ENCODE results near the gene EML4. TPM values are rescaled to one million over a fixed set of nuclear protein-coding genes. Genes with fewer than 3 reads are reported as not detected.
A peak's percentile ranks its signal among the peaks of the same experiment; 100 is the strongest.
"Not testable (repeated sequence)": the region's sequence is repeated elsewhere in the genome, so short reads cannot be mapped to it uniquely, and the experiment has no call there.

EML4 gene
- total RNA-seq, 2 experiments from 2014 or later: 88.0 to 89.7 TPM

- H3K4me3 Mint-ChIP-seq: no peak overlapping the region
- peaks cover 7% of the 10 kb centered on the region for H3K4me1 Mint-ChIP-seq (ENCODE audit: low read depth)
- ChIA-PET POLR2A (interaction anchor here (0.7 kb wide), 1 partner anchor 22 kb away, joined by 3 read pairs; no protein-coding TSS in a partner anchor), CTCF (interaction anchor here (0.8 to 1.4 kb wide), 2 partner anchors 29 to 68 kb away, joined by 3 to 6 read pairs; no protein-coding TSS in a partner anchor)
- H3K36me3 Mint-ChIP-seq (ENCODE audit: low read depth): no peaks in the 10 kb centered on the region
- no peak for ATAC-seq
- no peak for DNase-seq
- H3K27ac Mint-ChIP-seq: no peak overlapping the region
- no peaks in the 10 kb centered on the region for H3K9me3 Mint-ChIP-seq (ENCODE audit: insufficient read depth)
- H3K27me3 Mint-ChIP-seq (ENCODE audit: low read depth): peaks cover 15% of the 10 kb centered on the region
Measured at GRCh38 chr2:42164046-42164445, 5.1 kb upstream of the EML4 start.

GRCh38 chr2:42164971-42165370 lies 4.2 kb upstream of the EML4 start:
- H3K36me3 Mint-ChIP-seq (ENCODE audit: low read depth): no peaks in the 10 kb centered on the region
- peaks cover 11% of the 10 kb centered on the region for H3K27me3 Mint-ChIP-seq (ENCODE audit: low read depth)
- peaks cover 7% of the 10 kb centered on the region for H3K4me1 Mint-ChIP-seq (ENCODE audit: low read depth)
- CTCF ChIA-PET: interaction anchor here (1.0 to 1.9 kb wide), 2 partner anchors 30 to 69 kb away, joined by 3 to 6 read pairs; no protein-coding TSS in a partner anchor
- no peak for ATAC-seq
- H3K27ac Mint-ChIP-seq: no peak overlapping the region
- POLR2A ChIA-PET: no interaction called here
- no peaks in the 10 kb centered on the region for H3K9me3 Mint-ChIP-seq (ENCODE audit: insufficient read depth)
- DNase-seq: no peak
- no peak overlapping the region for H3K4me3 Mint-ChIP-seq

- ChIA-PET POLR2A (interaction anchor here (0.6 to 1.1 kb wide), 2 partner anchors 32 to 62 kb away, joined by 3 to 5 read pairs; no protein-coding TSS in a partner anchor), CTCF (interaction anchor here (1.0 to 1.5 kb wide), 3 partner anchors 11 to 72 kb away, joined by 3 to 8 read pairs (median 5); no protein-coding TSS in a partner anchor)
- peaks cover 10% of the 10 kb centered on the region for H3K4me1 Mint-ChIP-seq (ENCODE audit: low read depth)
- H3K4me3 Mint-ChIP-seq: no peak overlapping the region
- H3K36me3 Mint-ChIP-seq (ENCODE audit: low read depth): no peaks in the 10 kb centered on the region
- ATAC-seq (no peak), DNase-seq (no peak)
- H3K27ac Mint-ChIP-seq: no peak overlapping the region
- no peaks in the 10 kb centered on the region for H3K9me3 Mint-ChIP-seq (ENCODE audit: insufficient read depth)
- peaks cover 7% of the 10 kb centered on the region for H3K27me3 Mint-ChIP-seq (ENCODE audit: low read depth)
Measured at GRCh38 chr2:42167458-42167857, 1.7 kb upstream of the EML4 start.

- Mint-ChIP-seq H3K4me3 (no peak overlapping the region), H3K27me3 (ENCODE audit: low read depth) (peaks cover 2% of the 10 kb centered on the region), H3K36me3 (ENCODE audit: low read depth) (peaks cover 6% of the 10 kb centered on the region), H3K27ac (no peak overlapping the region), H3K4me1 (ENCODE audit: low read depth) (peaks cover 20% of the 10 kb centered on the region), H3K9me3 (ENCODE audit: insufficient read depth) (no peaks in the 10 kb centered on the region)
- DNase-seq: peak; percentile 24
- POLR2A ChIA-PET: interaction anchor here (0.6 to 4.1 kb wide), 3 partner anchors 29 to 62 kb away, joined by 3 to 37 read pairs (median 9); no protein-coding TSS in a partner anchor
- CTCF ChIA-PET: interaction anchor here (0.9 to 1.3 kb wide), 2 partner anchors 26 to 73 kb away, joined by 3 to 6 read pairs; no protein-coding TSS in a partner anchor
- ATAC-seq: no peak
Measured at GRCh38 chr2:42168459-42169099, 574 bp upstream of the EML4 start.

GRCh38 chr2:42169874-42170521 lies 845 bp downstream of the EML4 start:
- DNase-seq (peak; percentile 37), ATAC-seq (peak; percentile 35)
- Mint-ChIP-seq H3K36me3 (ENCODE audit: low read depth) (peaks cover 6% of the 10 kb centered on the region), H3K4me1 (ENCODE audit: low read depth) (peaks cover 23% of the 10 kb centered on the region), H3K4me3 (no peak overlapping the region), H3K27me3 (ENCODE audit: low read depth) (peaks cover 2% of the 10 kb centered on the region), H3K9me3 (ENCODE audit: insufficient read depth) (no peaks in the 10 kb centered on the region), H3K27ac (no peak overlapping the region)
- POLR2A ChIA-PET: interaction anchor here (1.0 to 4.1 kb wide), 5 partner anchors 29 to 64 kb away, joined by 3 to 37 read pairs (median 11); no protein-coding TSS in a partner anchor
- CTCF ChIA-PET: interaction anchor here (1.8 to 4.7 kb wide), 9 partner anchors 10 to 74 kb away, joined by 6 to 48 read pairs (median 14); no protein-coding TSS in a partner anchor

GRCh38 chr2:42170619-42171395 lies 1.7 kb downstream of the EML4 start:
- ChIA-PET CTCF (interaction anchor here (1.0 to 4.7 kb wide), 13 partner anchors 9 to 157 kb away, joined by 3 to 48 read pairs (median 9); no protein-coding TSS in a partner anchor), POLR2A (interaction anchor here (0.7 to 4.1 kb wide), 8 partner anchors 8 to 71 kb away, joined by 3 to 37 read pairs (median 7); no protein-coding TSS in a partner anchor)
- Mint-ChIP-seq H3K9me3 (ENCODE audit: insufficient read depth) (no peaks in the 10 kb centered on the region), H3K36me3 (ENCODE audit: low read depth) (peaks cover 8% of the 10 kb centered on the region), H3K4me3 (no peak overlapping the region), H3K27ac (no peak overlapping the region), H3K27me3 (ENCODE audit: low read depth) (no peaks in the 10 kb centered on the region), H3K4me1 (ENCODE audit: low read depth) (peaks cover 23% of the 10 kb centered on the region)
- DNase-seq: no peak
- no peak for ATAC-seq

- peaks cover 15% of the 10 kb centered on the region for H3K36me3 Mint-ChIP-seq (ENCODE audit: low read depth)
- DNase-seq: peak; percentile 28
- no peak overlapping the region for H3K4me3 Mint-ChIP-seq
- H3K9me3 Mint-ChIP-seq (ENCODE audit: insufficient read depth): no peaks in the 10 kb centered on the region
- no peaks in the 10 kb centered on the region for H3K27me3 Mint-ChIP-seq (ENCODE audit: low read depth)
- POLR2A ChIA-PET: interaction anchor here (0.7 to 4.1 kb wide), 9 partner anchors 8 to 323 kb away, joined by 3 to 37 read pairs (median 5); no protein-coding TSS in a partner anchor
- no peak for ATAC-seq
- peaks cover 30% of the 10 kb centered on the region for H3K4me1 Mint-ChIP-seq (ENCODE audit: low read depth)
- CTCF ChIA-PET: interaction anchor here (1.0 to 4.7 kb wide), 15 partner anchors 8 to 157 kb away, joined by 3 to 48 read pairs (median 9); no protein-coding TSS in a partner anchor
- H3K27ac Mint-ChIP-seq: no peak overlapping the region
Measured at GRCh38 chr2:42171396-42171980, 2.3 kb downstream of the EML4 start.

- H3K4me1 Mint-ChIP-seq (ENCODE audit: low read depth): peaks cover 32% of the 10 kb centered on the region
- H3K4me3 Mint-ChIP-seq: no peak overlapping the region
- ATAC-seq: no peak
- H3K9me3 Mint-ChIP-seq (ENCODE audit: insufficient read depth): no peaks in the 10 kb centered on the region
- peak overlapping the region; percentile 16 for H3K27ac Mint-ChIP-seq
- DNase-seq: no peak
- H3K27me3 Mint-ChIP-seq (ENCODE audit: low read depth): no peaks in the 10 kb centered on the region
- CTCF ChIA-PET: interaction anchor here (1.0 to 4.7 kb wide), 13 partner anchors 8 to 80 kb away, joined by 4 to 48 read pairs (median 9); no protein-coding TSS in a partner anchor
- H3K36me3 Mint-ChIP-seq (ENCODE audit: low read depth): peaks cover 17% of the 10 kb centered on the region
- POLR2A ChIA-PET: interaction anchor here (0.7 to 4.1 kb wide), 8 partner anchors 9 to 324 kb away, joined by 3 to 37 read pairs (median 7); no protein-coding TSS in a partner anchor
Measured at GRCh38 chr2:42172020-42172419, 2.9 kb downstream of the EML4 start.

- Mint-ChIP-seq H3K27me3 (ENCODE audit: low read depth) (no peaks in the 10 kb centered on the region), H3K36me3 (ENCODE audit: low read depth) (peaks cover 20% of the 10 kb centered on the region), H3K4me1 (ENCODE audit: low read depth) (peaks cover 36% of the 10 kb centered on the region), H3K4me3 (no peak overlapping the region), H3K27ac (no peak overlapping the region), H3K9me3 (ENCODE audit: insufficient read depth) (no peaks in the 10 kb centered on the region)
- POLR2A ChIA-PET: interaction anchor here (0.7 to 3.4 kb wide), 4 partner anchors 9 to 67 kb away, joined by 3 to 25 read pairs (median 8); no protein-coding TSS in a partner anchor
- ATAC-seq (no peak), DNase-seq (no peak)
- CTCF ChIA-PET: interaction anchor here (1.5 to 4.7 kb wide), 7 partner anchors 24 to 81 kb away, joined by 4 to 48 read pairs (median 8); no protein-coding TSS in a partner anchor
Measured at GRCh38 chr2:42172566-42172965, 3.4 kb downstream of the EML4 start.

GRCh38 chr2:42173467-42173866 lies 4.3 kb downstream of the EML4 start:
- DNase-seq; ATAC-seq; H3K9me3 Mint-ChIP-seq (ENCODE audit: insufficient read depth); H3K27me3 Mint-ChIP-seq (ENCODE audit: low read depth); H3K4me3 Mint-ChIP-seq; H3K27ac Mint-ChIP-seq: not testable (repeated sequence)
- peaks cover 39% of the 10 kb centered on the region for H3K4me1 Mint-ChIP-seq (ENCODE audit: low read depth)
- POLR2A ChIA-PET: interaction anchor here (1.1 to 3.4 kb wide), 3 partner anchors 38 to 68 kb away, joined by 4 to 11 read pairs (median 6); no protein-coding TSS in a partner anchor
- H3K36me3 Mint-ChIP-seq (ENCODE audit: low read depth): peaks cover 25% of the 10 kb centered on the region
- CTCF ChIA-PET: interaction anchor here (0.7 to 4.7 kb wide), 5 partner anchors 23 to 134 kb away, joined by 3 to 48 read pairs (median 4); no protein-coding TSS in a partner anchor

Measured in activated CD8-positive, alpha-beta T cell treated with anti-CD3 and anti-CD28 coated beads, Interleukin-2, amount 10 ng/mL, durations not matched to agents 7 days and 5 days (primary cell).